Stomach (tissue), 9 donors: Measurements from ENCODE around the gene KCNK10. TPM values are rescaled to one million over a fixed set of nuclear protein-coding genes. Genes with fewer than 3 reads are reported as not detected.

Source experiments
- DNase-seq, 2 donors: peaks; one replicate each; pipeline versions ENCODE4 v3.0.0 to v3.0.0-alpha.2; 2013 to 2019
- H3K27ac ChIP-seq, 5 donors: fragments of 200-600 bp in 4 of 5; sonication (generic) in 4 of 5; one replicate each; pipeline ENCODE4 v1.5.1; 2013 to 2019; ENCODE audit warnings: mild to moderate bottlenecking in 1 of 5, moderate library complexity in 1 of 5
- H3K27me3 ChIP-seq, 3 donors: fragments of 200-600 bp; sonication (generic); one replicate each; pipeline ENCODE4 v1.5.1; 2017 to 2019; ENCODE audit warnings: mixed run types in 1 of 3
- H3K36me3 ChIP-seq, 4 donors: fragments of 200-600 bp; sonication (generic); 1 replicate in 3 of 4; 2 replicates in 1 of 4; pipeline ENCODE4 v1.5.1; 2016 to 2019
- H3K4me1 ChIP-seq, 4 donors: fragments of 200-600 bp; sonication (generic); one replicate each; pipeline ENCODE4 v1.5.1; 2016 to 2019
- H3K4me3 ChIP-seq, 4 donors: fragments of 200-600 bp; sonication (generic) in 3 of 4; one replicate each; pipeline ENCODE4 v1.5.1; 2016 to 2019; ENCODE audit warnings: mild to moderate bottlenecking in 1 of 4
- H3K9me3 ChIP-seq, 4 donors: fragments of 200-600 bp; sonication (generic); one replicate each; pipeline ENCODE4 v1.5.1; 2016 to 2019
- EP300 ChIP-seq: sonication (generic); formaldehyde crosslinking; IDR thresholded peaks from one replicate; pipeline ENCODE4 v1.6.1; 2017; ENCODE audit warnings: antibody characterized with exemption
- POLR2A ChIP-seq, 4 donors: fragments of 450-650 bp; IDR thresholded peaks; one replicate each; pipeline ENCODE4 v1.6.1; 2016; ENCODE audit warnings: antibody characterized with exemption in 4 of 4, control low read depth in 2 of 4, mild to moderate bottlenecking in 1 of 4, moderate library complexity in 1 of 4
- POLR2AphosphoS5 ChIP-seq, 3 donors: sonication (generic); formaldehyde crosslinking; IDR thresholded peaks; one replicate each; pipeline ENCODE4 v1.6.1; 2016; ENCODE audit warnings: antibody characterized with exemption in 3 of 3
- WGBS, 5 donors: extraction: QIAGEN DNeasy Blood & Tissue Kit in 3 of 5; methylation state at CpG; one replicate each; pipeline versions ENCODE4 v1.1.5 to v1.1.7; 2013 to 2018; 5-methylcytosine and 5-hydroxymethylcytosine counted together
- intact Hi-C: fragments of 100-400 bp; cut with DNase I; formaldehyde crosslinking; loops from one replicate; pipeline ENCODE4 v1.15.1; 2023; ENCODE audit warnings: low total_unique reads
- polyA plus RNA-seq, 3 donors: library from polyadenylated mRNA; stranded (reverse); fragments of 200-250 nt; gene quantifications; one replicate each; pipeline ENCODE4 v1.2.3, GENCODE V29; 2013
- total RNA-seq, 5 donors: library from RNA; depleted of rRNA; stranded (reverse); fragments of >200 nt; gene quantifications; one replicate each; pipeline versions ENCODE4 v1.1.0 to v1.2.3, GENCODE V29; 2014 to 2016
- TF ChIP-seq, protein P1 (sequence below), 7 experiments: fragments of 450-650 bp in 4 of 7; fragments of 200-600 bp in 3 of 7; sonication (generic) in 3 of 7; IDR thresholded peaks; one replicate each; pipeline ENCODE4 v1.5.1; 2016 to 2019; ENCODE audit warnings: antibody characterized with exemption in 7 of 7, control low read depth in 2 of 7, mild to moderate bottlenecking in 1 of 7
- donor health status: healthy with polysubstance abuse.
- donor health status: Bipolar disorder and iron deficiency.
- donor health status: healthy.

The KCNK10 gene
- total and polyA plus RNA-seq, 8 donors, result 0.06 to 8.7 (median 1.0) TPM; not detected in 1

DNA sequence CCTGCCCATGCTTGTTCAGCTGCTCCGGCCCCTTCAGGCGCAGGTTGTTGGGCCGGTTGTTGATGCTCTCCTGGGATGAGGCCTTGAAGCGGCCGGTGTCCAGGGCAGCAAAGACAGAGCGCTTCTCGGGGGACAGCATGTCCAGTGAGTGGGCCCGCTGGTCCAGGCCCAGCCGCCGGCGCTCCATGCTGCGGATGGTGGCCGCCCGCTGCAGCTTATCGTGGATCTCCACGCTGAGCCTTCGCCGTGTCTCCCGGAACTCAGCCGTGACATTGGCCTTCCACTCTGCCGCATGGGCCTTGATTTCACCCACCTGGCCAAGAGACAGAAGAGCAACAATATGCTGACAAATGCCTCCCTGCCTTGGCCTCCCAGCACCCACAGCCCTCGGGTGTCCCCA, 137.2 kb downstream of the KCNK10 start:
- H3K4me1 ChIP-seq, result peaks cover 7 to 18% (median 14%) of the 10 kb centered on the region in 4 donors
- H3K9me3 ChIP-seq, result no peaks in the 10 kb centered on the region
- TF ChIP-seq POLR2A (IDR thresholded peaks at IDR 0.05) (no peak), EP300 (no peak), POLR2AphosphoS5 (IDR thresholded peaks at IDR 0.05) (no peak)
- TF ChIP-seq, protein P1, sequence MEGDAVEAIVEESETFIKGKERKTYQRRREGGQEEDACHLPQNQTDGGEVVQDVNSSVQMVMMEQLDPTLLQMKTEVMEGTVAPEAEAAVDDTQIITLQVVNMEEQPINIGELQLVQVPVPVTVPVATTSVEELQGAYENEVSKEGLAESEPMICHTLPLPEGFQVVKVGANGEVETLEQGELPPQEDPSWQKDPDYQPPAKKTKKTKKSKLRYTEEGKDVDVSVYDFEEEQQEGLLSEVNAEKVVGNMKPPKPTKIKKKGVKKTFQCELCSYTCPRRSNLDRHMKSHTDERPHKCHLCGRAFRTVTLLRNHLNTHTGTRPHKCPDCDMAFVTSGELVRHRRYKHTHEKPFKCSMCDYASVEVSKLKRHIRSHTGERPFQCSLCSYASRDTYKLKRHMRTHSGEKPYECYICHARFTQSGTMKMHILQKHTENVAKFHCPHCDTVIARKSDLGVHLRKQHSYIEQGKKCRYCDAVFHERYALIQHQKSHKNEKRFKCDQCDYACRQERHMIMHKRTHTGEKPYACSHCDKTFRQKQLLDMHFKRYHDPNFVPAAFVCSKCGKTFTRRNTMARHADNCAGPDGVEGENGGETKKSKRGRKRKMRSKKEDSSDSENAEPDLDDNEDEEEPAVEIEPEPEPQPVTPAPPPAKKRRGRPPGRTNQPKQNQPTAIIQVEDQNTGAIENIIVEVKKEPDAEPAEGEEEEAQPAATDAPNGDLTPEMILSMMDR (IDR thresholded peaks at IDR 0.05), result no peak
- no peak overlapping the region for H3K4me3 ChIP-seq
- DNase-seq, result no peak
- intact Hi-C loops, result no loop called here
- no peaks in the 10 kb centered on the region for H3K27me3 ChIP-seq
- no peaks in the 10 kb centered on the region for H3K36me3 ChIP-seq
- WGBS, 5 donors, result 94 to 97% (median 95%) methylated on average over 20 to 22 of the region's 22 CpGs
- no peak overlapping the region for H3K27ac ChIP-seq

DNA sequence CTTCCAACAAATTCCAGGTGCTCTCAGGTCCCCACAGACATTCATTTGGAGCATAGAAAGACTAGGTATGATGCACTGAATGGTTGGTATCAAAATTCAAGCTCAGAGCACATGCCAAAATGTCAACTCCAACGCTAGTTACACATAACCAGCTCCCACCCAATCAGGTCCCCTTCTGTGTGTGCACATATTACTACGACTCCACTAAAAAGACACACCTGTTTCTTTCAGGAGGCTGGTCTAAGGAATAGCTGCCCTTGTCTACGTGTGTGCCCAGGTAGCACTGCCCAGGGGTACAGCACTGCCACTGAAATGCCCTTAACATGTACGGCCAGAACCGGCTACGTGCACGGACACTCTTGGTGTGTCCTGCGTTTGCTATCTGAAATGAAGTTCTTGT, 138.1 kb downstream of the KCNK10 start:
- TF ChIP-seq EP300 (no peak), POLR2A (IDR thresholded peaks at IDR 0.05) (no peak), POLR2AphosphoS5 (IDR thresholded peaks at IDR 0.05) (no peak)
- TF ChIP-seq, protein P1 (IDR thresholded peaks at IDR 0.05), result no peak
- WGBS, 5 donors, result 85 to 91% (median 89%) methylated on average over 8 of the region's 8 CpGs
- intact Hi-C loops, result no loop called here

DNA sequence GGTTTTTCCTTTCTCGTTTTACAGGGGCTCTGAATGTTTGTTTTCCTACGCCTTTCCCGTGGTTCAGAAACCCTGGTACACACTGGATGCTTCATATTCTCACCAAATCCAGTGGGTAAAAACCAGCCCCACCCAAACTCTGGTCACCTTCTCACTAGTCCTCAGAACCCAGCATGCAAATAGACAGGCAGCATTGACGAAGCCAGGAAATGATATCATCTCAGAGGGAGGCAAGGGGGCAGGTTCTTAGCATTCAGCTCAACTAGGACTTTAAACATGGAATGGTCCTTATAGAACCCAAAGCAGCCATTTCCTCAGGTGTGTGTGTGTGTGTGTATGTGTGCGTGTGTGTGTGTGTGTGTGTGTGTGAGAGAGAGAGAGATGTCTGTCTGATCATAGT, 142.0 kb downstream of the KCNK10 start:
- no peaks in the 10 kb centered on the region for H3K4me1 ChIP-seq
- no peak for DNase-seq
- WGBS, 5 donors, result 37 to 62% (median 49%) methylated on average over 5 of the region's 5 CpGs
- H3K36me3 ChIP-seq, result no peaks in the 10 kb centered on the region
- intact Hi-C loops, result no loop called here
- no peak overlapping the region for H3K4me3 ChIP-seq
- no peaks in the 10 kb centered on the region for H3K9me3 ChIP-seq
- H3K27me3 ChIP-seq, result no peaks in the 10 kb centered on the region
- no peak overlapping the region for H3K27ac ChIP-seq
- TF ChIP-seq POLR2AphosphoS5 (IDR thresholded peaks at IDR 0.05), result no peak
- TF ChIP-seq, protein P1 (IDR thresholded peaks at IDR 0.05), result no peak
- no peak for TF ChIP-seq EP300
- TF ChIP-seq POLR2A (IDR thresholded peaks at IDR 0.05), result no peak

More for the DNA sequence above, 138.1 kb downstream of the KCNK10 start:
- Histone ChIP-seq H3K4me1 (peaks cover 7 to 16% (median 13%) of the 10 kb centered on the region in 4 donors), H3K36me3 (no peaks in the 10 kb centered on the region), H3K4me3 (no peak overlapping the region), H3K27ac (no peak overlapping the region), H3K27me3 (no peaks in the 10 kb centered on the region), H3K9me3 (no peaks in the 10 kb centered on the region)
- DNase-seq, result no peak

DNA sequence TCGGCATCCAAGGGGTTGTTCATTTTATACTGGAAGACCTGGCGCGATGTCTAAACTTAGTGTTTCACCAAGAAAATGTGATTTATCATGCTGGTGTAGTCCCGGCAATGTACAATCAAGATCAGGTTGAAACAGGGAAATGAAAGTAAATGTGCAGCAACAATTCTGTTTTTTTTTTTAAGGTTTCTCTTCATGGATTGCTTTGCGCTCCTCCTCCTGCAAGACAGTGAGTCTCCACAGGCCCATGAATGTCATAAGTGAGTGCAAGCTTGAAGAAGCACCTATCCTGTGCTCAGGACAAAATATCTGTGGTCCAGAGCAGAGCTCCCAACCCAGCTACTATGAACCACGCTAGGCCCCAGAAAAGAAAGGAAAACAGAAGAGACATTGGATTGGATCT, 143.4 kb downstream of the KCNK10 start:
- Histone ChIP-seq H3K4me3 (no peak overlapping the region), H3K36me3 (no peaks in the 10 kb centered on the region), H3K4me1 (no peaks in the 10 kb centered on the region), H3K27me3 (no peaks in the 10 kb centered on the region), H3K27ac (no peak overlapping the region), H3K9me3 (no peaks in the 10 kb centered on the region)
- WGBS, 5 donors, result 85 to 92% (median 91%) methylated on average over 6 of the region's 6 CpGs
- no peak for DNase-seq
- intact Hi-C loops, result loop anchor here (10.0 kb wide), 1 partner anchor 165 kb away; no protein-coding TSS in a partner anchor
- TF ChIP-seq POLR2AphosphoS5 (IDR thresholded peaks at IDR 0.05) (no peak), EP300 (no peak), POLR2A (IDR thresholded peaks at IDR 0.05) (no peak)
- TF ChIP-seq, protein P1 (IDR thresholded peaks at IDR 0.05), result no peak
